ENCODE measurements around the gene TMEM18. TPM values are rescaled to one million over a fixed set of nuclear protein-coding genes. Genes with fewer than 3 reads are reported as not detected.

Gene TMEM18
- total and polyA plus RNA-seq, 2 experiments from 2014 or later = 15.0 to 41.9 TPM

DNA sequence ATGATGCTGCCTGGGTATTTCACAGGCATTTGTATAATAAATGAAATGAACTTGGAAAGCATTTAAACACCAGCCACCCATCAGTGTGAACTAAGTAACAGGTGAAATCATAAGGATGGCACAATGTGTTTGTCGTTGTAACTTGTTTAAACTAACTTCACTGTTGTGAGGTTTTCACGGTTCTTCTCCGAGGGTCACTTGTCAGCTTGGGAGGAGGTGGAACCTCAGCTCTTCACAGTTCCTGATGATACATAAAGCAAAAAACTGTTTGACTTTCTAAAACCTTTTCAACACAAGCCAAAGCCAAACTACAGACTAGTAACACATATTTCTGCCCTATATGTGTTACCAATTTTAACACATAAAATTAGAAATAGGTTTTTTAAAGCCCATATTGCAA, 13.1 kb downstream of the TMEM18 start (continued):
- TF ChIP-seq, protein P1, sequence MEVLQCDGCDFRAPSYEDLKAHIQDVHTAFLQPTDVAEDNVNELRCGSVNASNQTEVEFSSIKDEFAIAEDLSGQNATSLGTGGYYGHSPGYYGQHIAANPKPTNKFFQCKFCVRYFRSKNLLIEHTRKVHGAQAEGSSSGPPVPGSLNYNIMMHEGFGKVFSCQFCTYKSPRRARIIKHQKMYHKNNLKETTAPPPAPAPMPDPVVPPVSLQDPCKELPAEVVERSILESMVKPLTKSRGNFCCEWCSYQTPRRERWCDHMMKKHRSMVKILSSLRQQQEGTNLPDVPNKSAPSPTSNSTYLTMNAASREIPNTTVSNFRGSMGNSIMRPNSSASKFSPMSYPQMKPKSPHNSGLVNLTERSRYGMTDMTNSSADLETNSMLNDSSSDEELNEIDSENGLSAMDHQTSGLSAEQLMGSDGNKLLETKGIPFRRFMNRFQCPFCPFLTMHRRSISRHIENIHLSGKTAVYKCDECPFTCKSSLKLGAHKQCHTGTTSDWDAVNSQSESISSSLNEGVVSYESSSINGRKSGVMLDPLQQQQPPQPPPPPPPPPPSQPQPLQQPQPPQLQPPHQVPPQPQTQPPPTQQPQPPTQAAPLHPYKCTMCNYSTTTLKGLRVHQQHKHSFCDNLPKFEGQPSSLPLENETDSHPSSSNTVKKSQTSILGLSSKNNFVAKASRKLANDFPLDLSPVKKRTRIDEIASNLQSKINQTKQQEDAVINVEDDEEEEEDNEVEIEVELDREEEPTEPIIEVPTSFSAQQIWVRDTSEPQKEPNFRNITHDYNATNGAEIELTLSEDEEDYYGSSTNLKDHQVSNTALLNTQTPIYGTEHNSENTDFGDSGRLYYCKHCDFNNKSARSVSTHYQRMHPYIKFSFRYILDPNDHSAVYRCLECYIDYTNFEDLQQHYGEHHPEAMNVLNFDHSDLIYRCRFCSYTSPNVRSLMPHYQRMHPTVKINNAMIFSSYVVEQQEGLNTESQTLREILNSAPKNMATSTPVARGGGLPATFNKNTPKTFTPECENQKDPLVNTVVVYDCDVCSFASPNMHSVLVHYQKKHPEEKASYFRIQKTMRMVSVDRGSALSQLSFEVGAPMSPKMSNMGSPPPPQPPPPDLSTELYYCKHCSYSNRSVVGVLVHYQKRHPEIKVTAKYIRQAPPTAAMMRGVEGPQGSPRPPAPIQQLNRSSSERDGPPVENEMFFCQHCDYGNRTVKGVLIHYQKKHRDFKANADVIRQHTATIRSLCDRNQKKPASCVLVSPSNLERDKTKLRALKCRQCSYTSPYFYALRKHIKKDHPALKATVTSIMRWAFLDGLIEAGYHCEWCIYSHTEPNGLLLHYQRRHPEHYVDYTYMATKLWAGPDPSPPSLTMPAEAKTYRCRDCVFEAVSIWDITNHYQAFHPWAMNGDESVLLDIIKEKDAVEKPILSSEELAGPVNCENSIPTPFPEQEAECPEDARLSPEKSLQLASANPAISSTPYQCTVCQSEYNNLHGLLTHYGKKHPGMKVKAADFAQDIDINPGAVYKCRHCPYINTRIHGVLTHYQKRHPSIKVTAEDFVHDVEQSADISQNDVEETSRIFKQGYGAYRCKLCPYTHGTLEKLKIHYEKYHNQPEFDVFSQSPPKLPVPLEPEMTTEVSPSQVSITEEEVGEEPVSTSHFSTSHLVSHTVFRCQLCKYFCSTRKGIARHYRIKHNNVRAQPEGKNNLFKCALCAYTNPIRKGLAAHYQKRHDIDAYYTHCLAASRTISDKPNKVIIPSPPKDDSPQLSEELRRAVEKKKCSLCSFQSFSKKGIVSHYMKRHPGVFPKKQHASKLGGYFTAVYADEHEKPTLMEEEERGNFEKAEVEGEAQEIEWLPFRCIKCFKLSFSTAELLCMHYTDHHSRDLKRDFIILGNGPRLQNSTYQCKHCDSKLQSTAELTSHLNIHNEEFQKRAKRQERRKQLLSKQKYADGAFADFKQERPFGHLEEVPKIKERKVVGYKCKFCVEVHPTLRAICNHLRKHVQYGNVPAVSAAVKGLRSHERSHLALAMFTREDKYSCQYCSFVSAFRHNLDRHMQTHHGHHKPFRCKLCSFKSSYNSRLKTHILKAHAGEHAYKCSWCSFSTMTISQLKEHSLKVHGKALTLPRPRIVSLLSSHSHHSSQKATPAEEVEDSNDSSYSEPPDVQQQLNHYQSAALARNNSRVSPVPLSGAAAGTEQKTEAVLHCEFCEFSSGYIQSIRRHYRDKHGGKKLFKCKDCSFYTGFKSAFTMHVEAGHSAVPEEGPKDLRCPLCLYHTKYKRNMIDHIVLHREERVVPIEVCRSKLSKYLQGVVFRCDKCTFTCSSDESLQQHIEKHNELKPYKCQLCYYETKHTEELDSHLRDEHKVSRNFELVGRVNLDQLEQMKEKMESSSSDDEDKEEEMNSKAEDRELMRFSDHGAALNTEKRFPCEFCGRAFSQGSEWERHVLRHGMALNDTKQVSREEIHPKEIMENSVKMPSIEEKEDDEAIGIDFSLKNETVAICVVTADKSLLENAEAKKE (CRISPR knock-in tag; IDR thresholded peaks at IDR 0.05) = no peak
- TF ChIP-seq, protein P2, sequence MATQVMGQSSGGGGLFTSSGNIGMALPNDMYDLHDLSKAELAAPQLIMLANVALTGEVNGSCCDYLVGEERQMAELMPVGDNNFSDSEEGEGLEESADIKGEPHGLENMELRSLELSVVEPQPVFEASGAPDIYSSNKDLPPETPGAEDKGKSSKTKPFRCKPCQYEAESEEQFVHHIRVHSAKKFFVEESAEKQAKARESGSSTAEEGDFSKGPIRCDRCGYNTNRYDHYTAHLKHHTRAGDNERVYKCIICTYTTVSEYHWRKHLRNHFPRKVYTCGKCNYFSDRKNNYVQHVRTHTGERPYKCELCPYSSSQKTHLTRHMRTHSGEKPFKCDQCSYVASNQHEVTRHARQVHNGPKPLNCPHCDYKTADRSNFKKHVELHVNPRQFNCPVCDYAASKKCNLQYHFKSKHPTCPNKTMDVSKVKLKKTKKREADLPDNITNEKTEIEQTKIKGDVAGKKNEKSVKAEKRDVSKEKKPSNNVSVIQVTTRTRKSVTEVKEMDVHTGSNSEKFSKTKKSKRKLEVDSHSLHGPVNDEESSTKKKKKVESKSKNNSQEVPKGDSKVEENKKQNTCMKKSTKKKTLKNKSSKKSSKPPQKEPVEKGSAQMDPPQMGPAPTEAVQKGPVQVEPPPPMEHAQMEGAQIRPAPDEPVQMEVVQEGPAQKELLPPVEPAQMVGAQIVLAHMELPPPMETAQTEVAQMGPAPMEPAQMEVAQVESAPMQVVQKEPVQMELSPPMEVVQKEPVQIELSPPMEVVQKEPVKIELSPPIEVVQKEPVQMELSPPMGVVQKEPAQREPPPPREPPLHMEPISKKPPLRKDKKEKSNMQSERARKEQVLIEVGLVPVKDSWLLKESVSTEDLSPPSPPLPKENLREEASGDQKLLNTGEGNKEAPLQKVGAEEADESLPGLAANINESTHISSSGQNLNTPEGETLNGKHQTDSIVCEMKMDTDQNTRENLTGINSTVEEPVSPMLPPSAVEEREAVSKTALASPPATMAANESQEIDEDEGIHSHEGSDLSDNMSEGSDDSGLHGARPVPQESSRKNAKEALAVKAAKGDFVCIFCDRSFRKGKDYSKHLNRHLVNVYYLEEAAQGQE (IDR thresholded peaks at IDR 0.05; ENCODE audit: unreplicated experiment) = no peak

DNA sequence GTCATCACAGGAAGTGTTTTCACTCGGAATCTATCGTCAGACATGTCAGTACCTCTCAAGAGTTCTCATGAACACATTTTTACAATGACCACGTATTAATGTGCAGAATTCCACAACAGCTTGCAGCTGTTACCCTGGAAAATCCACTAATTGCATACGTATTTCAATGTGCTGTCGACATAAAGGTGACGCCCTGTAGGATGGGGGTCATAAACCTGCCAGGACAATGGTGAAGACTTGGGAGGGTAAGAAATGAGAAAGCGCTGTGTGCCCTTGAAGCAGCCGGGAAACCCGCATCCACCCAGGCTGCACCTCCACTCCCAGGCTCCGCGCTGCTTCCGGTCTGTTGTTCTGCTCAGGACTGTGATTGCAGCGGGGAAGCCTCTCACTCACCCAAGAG, 14.0 kb downstream of the TMEM18 start:
- no peak overlapping the region for H2AFZ ChIP-seq
- ATAC-seq (no peak), DNase-seq (ENCODE audit: low spot score) (no peak)
- peaks cover 3% of the 10 kb centered on the region; the same call in 1 of the 2 replicates for H3K36me3 ChIP-seq (ENCODE audit: insufficient read depth)
- Mint-ChIP-seq H3K4me3 (no peak overlapping the region), H3K27me3 (ENCODE audit: insufficient read depth, low read depth, poor library complexity) (peaks cover 10% of the 10 kb centered on the region), H3K4me1 (no peaks in the 10 kb centered on the region; the same call in 2 of the 3 replicates), H3K27ac (no peak overlapping the region), H3K9me3 (peaks cover 22% of the 10 kb centered on the region), H3K36me3 (ENCODE audit: low read depth) (peaks cover 40% of the 10 kb centered on the region)
- no peak overlapping the region for H3K27ac ChIP-seq (ENCODE audit: low read depth)
- H3K9me2 ChIP-seq (ENCODE audit: insufficient read depth) = no peaks in the 10 kb centered on the region
- H3K27me3 ChIP-seq (ENCODE audit: insufficient read depth) = no peaks in the 10 kb centered on the region
- H3F3A ChIP-seq (replicated peaks; ENCODE audit: low read depth) = 0 out of 2 replicates have a peak, but pooled peaks cover 2% of the 10 kb centered on the region
- H3K4me2 ChIP-seq = no peak overlapping the region
- no peaks in the 10 kb centered on the region for H3K4me1 ChIP-seq (ENCODE audit: insufficient read depth)
- no peak overlapping the region for H3K4me3 ChIP-seq
- H4K20me1 ChIP-seq (replicated peaks; ENCODE audit: insufficient read depth) = no peaks in the 10 kb centered on the region; the same call in 1 of the 2 replicates
- no peaks in the 10 kb centered on the region for H3K79me2 ChIP-seq (replicated peaks; ENCODE audit: insufficient read depth)
- TF ChIP-seq JUNB (IDR thresholded peaks at IDR 0.05; ENCODE audit: unreplicated experiment) = no peak
- no peak for TF ChIP-seq EZH2 (IDR thresholded peaks at IDR 0.05; ENCODE audit: low read depth, unreplicated experiment)
- TF ChIP-seq, protein P3, sequence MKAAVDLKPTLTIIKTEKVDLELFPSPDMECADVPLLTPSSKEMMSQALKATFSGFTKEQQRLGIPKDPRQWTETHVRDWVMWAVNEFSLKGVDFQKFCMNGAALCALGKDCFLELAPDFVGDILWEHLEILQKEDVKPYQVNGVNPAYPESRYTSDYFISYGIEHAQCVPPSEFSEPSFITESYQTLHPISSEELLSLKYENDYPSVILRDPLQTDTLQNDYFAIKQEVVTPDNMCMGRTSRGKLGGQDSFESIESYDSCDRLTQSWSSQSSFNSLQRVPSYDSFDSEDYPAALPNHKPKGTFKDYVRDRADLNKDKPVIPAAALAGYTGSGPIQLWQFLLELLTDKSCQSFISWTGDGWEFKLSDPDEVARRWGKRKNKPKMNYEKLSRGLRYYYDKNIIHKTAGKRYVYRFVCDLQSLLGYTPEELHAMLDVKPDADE (IDR thresholded peaks at IDR 0.05) = no peak
- TF ChIP-seq, protein P4, sequence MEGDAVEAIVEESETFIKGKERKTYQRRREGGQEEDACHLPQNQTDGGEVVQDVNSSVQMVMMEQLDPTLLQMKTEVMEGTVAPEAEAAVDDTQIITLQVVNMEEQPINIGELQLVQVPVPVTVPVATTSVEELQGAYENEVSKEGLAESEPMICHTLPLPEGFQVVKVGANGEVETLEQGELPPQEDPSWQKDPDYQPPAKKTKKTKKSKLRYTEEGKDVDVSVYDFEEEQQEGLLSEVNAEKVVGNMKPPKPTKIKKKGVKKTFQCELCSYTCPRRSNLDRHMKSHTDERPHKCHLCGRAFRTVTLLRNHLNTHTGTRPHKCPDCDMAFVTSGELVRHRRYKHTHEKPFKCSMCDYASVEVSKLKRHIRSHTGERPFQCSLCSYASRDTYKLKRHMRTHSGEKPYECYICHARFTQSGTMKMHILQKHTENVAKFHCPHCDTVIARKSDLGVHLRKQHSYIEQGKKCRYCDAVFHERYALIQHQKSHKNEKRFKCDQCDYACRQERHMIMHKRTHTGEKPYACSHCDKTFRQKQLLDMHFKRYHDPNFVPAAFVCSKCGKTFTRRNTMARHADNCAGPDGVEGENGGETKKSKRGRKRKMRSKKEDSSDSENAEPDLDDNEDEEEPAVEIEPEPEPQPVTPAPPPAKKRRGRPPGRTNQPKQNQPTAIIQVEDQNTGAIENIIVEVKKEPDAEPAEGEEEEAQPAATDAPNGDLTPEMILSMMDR (conservative IDR thresholded peaks at IDR 0.05; ENCODE audit: low read depth in 2 of 2) = no peak
- TF ChIP-seq EZH2phosphoT487 (IDR thresholded peaks at IDR 0.05; ENCODE audit: unreplicated experiment) = no peak
- TF ChIP-seq STAT1 (IDR thresholded peaks at IDR 0.05; ENCODE audit: unreplicated experiment) = no peak
- no peak for TF ChIP-seq ZNF114 (CRISPR knock-in tag; IDR thresholded peaks at IDR 0.05)
- no peak for TF ChIP-seq ZNF331 (CRISPR knock-in tag; IDR thresholded peaks at IDR 0.05; ENCODE audit: low read depth)
- no peak for TF ChIP-seq POLR2AphosphoS5 (IDR thresholded peaks at IDR 0.05; ENCODE audit: low read depth)
- no peak for TF ChIP-seq CREB1 (CRISPR knock-in tag; IDR thresholded peaks at IDR 0.05; ENCODE audit: low read depth)
- no peak for TF ChIP-seq NANOG (IDR thresholded peaks at IDR 0.05; ENCODE audit: borderline replicate concordance)
